ENCODE measurements around the gene LDB2. TPM values are rescaled to one million over a fixed set of nuclear protein-coding genes. Genes with fewer than 3 reads are reported as not detected.

Gene LDB2
- total and polyA plus RNA-seq, 2 experiments from 2014 or later: 48.6 to 80.1 TPM

DNA sequence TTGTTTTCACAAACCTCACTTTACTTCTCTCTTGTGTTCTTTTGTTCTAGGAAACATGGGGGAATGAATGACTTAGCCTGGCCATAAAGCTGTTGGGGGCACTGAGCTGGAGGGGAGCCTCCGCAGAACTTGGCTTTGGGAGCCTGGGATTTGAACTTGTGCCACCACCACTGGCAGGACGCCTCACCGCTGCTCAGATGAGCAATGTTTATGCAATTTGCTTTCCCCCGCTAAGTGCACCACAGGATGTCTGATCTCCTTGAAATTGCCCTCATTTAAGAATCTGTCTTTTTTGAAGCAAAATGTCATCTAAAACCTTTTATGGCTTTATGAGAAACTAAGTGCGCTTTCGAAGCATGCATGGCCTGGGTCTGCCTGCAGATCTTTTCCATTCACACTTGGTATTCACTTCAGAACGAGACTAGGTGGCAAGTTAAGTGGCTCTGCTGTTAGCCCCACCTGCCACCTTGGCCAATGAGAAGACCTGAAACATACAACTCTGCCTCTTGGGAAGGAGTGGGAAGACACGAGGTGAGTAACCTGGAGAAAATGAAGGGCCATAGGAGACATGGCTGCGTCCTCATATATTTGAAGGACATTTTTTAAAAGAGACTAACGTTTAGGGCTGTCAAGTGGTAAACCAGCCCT, 119.3 kb downstream of the LDB2 start (continued):
- TF ChIP-seq, protein P1, sequence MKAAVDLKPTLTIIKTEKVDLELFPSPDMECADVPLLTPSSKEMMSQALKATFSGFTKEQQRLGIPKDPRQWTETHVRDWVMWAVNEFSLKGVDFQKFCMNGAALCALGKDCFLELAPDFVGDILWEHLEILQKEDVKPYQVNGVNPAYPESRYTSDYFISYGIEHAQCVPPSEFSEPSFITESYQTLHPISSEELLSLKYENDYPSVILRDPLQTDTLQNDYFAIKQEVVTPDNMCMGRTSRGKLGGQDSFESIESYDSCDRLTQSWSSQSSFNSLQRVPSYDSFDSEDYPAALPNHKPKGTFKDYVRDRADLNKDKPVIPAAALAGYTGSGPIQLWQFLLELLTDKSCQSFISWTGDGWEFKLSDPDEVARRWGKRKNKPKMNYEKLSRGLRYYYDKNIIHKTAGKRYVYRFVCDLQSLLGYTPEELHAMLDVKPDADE (IDR thresholded peaks at IDR 0.05): no peak
- TF ChIP-seq, protein P2, sequence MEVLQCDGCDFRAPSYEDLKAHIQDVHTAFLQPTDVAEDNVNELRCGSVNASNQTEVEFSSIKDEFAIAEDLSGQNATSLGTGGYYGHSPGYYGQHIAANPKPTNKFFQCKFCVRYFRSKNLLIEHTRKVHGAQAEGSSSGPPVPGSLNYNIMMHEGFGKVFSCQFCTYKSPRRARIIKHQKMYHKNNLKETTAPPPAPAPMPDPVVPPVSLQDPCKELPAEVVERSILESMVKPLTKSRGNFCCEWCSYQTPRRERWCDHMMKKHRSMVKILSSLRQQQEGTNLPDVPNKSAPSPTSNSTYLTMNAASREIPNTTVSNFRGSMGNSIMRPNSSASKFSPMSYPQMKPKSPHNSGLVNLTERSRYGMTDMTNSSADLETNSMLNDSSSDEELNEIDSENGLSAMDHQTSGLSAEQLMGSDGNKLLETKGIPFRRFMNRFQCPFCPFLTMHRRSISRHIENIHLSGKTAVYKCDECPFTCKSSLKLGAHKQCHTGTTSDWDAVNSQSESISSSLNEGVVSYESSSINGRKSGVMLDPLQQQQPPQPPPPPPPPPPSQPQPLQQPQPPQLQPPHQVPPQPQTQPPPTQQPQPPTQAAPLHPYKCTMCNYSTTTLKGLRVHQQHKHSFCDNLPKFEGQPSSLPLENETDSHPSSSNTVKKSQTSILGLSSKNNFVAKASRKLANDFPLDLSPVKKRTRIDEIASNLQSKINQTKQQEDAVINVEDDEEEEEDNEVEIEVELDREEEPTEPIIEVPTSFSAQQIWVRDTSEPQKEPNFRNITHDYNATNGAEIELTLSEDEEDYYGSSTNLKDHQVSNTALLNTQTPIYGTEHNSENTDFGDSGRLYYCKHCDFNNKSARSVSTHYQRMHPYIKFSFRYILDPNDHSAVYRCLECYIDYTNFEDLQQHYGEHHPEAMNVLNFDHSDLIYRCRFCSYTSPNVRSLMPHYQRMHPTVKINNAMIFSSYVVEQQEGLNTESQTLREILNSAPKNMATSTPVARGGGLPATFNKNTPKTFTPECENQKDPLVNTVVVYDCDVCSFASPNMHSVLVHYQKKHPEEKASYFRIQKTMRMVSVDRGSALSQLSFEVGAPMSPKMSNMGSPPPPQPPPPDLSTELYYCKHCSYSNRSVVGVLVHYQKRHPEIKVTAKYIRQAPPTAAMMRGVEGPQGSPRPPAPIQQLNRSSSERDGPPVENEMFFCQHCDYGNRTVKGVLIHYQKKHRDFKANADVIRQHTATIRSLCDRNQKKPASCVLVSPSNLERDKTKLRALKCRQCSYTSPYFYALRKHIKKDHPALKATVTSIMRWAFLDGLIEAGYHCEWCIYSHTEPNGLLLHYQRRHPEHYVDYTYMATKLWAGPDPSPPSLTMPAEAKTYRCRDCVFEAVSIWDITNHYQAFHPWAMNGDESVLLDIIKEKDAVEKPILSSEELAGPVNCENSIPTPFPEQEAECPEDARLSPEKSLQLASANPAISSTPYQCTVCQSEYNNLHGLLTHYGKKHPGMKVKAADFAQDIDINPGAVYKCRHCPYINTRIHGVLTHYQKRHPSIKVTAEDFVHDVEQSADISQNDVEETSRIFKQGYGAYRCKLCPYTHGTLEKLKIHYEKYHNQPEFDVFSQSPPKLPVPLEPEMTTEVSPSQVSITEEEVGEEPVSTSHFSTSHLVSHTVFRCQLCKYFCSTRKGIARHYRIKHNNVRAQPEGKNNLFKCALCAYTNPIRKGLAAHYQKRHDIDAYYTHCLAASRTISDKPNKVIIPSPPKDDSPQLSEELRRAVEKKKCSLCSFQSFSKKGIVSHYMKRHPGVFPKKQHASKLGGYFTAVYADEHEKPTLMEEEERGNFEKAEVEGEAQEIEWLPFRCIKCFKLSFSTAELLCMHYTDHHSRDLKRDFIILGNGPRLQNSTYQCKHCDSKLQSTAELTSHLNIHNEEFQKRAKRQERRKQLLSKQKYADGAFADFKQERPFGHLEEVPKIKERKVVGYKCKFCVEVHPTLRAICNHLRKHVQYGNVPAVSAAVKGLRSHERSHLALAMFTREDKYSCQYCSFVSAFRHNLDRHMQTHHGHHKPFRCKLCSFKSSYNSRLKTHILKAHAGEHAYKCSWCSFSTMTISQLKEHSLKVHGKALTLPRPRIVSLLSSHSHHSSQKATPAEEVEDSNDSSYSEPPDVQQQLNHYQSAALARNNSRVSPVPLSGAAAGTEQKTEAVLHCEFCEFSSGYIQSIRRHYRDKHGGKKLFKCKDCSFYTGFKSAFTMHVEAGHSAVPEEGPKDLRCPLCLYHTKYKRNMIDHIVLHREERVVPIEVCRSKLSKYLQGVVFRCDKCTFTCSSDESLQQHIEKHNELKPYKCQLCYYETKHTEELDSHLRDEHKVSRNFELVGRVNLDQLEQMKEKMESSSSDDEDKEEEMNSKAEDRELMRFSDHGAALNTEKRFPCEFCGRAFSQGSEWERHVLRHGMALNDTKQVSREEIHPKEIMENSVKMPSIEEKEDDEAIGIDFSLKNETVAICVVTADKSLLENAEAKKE (CRISPR knock-in tag; IDR thresholded peaks at IDR 0.05): no peak
- TF ChIP-seq EZH2 (IDR thresholded peaks at IDR 0.05; ENCODE audit: low read depth, unreplicated experiment) (no peak), NANOG (IDR thresholded peaks at IDR 0.05; ENCODE audit: borderline replicate concordance) (no peak), STAT1 (IDR thresholded peaks at IDR 0.05; ENCODE audit: unreplicated experiment) (no peak)

DNA sequence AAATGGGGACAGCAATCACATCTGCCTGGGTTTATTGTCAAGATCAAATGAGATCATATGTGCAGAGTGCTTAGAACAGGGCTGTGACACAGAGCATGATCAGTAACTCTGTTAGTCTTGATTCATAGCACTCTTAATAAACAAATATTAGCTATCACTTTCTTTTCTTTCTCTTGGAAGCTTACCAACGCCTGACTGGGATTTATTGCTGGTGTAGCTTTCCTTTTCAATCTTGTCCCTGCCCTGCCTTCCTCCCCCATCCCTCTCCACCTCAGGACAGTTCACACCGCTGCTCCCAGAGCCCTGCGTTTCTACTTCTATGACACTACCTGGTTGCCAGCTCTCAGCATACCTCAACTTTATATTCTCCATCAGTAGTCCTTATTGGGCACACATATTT, 120.7 kb downstream of the LDB2 start:
- peaks cover 10% of the 10 kb centered on the region for H3K4me1 Mint-ChIP-seq
- TF ChIP-seq, protein P3, sequence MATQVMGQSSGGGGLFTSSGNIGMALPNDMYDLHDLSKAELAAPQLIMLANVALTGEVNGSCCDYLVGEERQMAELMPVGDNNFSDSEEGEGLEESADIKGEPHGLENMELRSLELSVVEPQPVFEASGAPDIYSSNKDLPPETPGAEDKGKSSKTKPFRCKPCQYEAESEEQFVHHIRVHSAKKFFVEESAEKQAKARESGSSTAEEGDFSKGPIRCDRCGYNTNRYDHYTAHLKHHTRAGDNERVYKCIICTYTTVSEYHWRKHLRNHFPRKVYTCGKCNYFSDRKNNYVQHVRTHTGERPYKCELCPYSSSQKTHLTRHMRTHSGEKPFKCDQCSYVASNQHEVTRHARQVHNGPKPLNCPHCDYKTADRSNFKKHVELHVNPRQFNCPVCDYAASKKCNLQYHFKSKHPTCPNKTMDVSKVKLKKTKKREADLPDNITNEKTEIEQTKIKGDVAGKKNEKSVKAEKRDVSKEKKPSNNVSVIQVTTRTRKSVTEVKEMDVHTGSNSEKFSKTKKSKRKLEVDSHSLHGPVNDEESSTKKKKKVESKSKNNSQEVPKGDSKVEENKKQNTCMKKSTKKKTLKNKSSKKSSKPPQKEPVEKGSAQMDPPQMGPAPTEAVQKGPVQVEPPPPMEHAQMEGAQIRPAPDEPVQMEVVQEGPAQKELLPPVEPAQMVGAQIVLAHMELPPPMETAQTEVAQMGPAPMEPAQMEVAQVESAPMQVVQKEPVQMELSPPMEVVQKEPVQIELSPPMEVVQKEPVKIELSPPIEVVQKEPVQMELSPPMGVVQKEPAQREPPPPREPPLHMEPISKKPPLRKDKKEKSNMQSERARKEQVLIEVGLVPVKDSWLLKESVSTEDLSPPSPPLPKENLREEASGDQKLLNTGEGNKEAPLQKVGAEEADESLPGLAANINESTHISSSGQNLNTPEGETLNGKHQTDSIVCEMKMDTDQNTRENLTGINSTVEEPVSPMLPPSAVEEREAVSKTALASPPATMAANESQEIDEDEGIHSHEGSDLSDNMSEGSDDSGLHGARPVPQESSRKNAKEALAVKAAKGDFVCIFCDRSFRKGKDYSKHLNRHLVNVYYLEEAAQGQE (IDR thresholded peaks at IDR 0.05; ENCODE audit: unreplicated experiment): no peak

More for the DNA sequence above, 120.7 kb downstream of the LDB2 start:
- Mint-ChIP-seq H3K4me3 (no peak overlapping the region), H3K27me3 (ENCODE audit: insufficient read depth, low read depth, poor library complexity) (no peaks in the 10 kb centered on the region), H3K9me3 (peaks cover 8% of the 10 kb centered on the region), H3K27ac (no peak overlapping the region), H3K36me3 (ENCODE audit: low read depth) (peaks cover 46% of the 10 kb centered on the region)
- Histone ChIP-seq H3K36me3 (ENCODE audit: insufficient read depth) (peaks cover 15% of the 10 kb centered on the region; the same call in 1 of the 2 replicates), H4K20me1 (replicated peaks; ENCODE audit: insufficient read depth) (no peaks in the 10 kb centered on the region), H3K4me3 (no peak overlapping the region), H3K4me2 (no peak overlapping the region), H3K9me2 (ENCODE audit: insufficient read depth) (peaks cover 17% of the 10 kb centered on the region; the same call in 1 of the 2 replicates), H2AFZ (no peak overlapping the region), H3F3A (replicated peaks; ENCODE audit: low read depth) (0 out of 2 replicates have a peak, but pooled peaks cover 7% of the 10 kb centered on the region), H3K79me2 (replicated peaks; ENCODE audit: insufficient read depth) (0 out of 2 replicates have a peak, but pooled peaks cover 4% of the 10 kb centered on the region), H3K27me3 (ENCODE audit: insufficient read depth) (no peaks in the 10 kb centered on the region), H3K4me1 (ENCODE audit: insufficient read depth) (peaks cover 30% of the 10 kb centered on the region), H3K27ac (ENCODE audit: low read depth) (no peak overlapping the region)
- DNase-seq (ENCODE audit: low spot score) (no peak), ATAC-seq (no peak)
